ENCODE data around the gene LDLRAD3.
"Not testable (repeated sequence)": the region's sequence is repeated elsewhere in the genome, so short reads cannot be mapped to it uniquely, and the experiment has no call there.

LDLRAD3 gene

DNA sequence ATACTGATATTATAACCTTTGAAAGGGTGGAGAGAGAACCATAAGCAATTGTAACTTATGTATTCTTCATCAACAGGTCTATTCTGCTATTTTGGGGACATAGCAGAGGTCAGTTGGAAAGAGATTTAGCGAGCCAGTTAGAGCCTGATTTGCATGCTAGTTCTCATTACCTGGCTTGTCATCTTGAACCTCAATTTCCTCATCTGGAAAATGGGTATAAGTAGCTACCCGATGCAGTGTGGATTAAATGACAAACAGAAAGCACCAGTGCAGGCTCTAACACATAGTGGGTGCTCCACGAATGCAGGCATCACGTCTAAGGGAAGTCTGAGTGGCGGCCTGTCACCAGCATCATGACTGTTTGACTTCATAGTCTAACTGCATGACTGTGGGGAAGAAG lies 67.7 kb downstream of the LDLRAD3 start:
- Histone ChIP-seq H3K27me3 (ENCODE audit: insufficient read depth, low read length, poor library complexity, severe bottlenecking) (no peaks in the 10 kb centered on the region), H3K4me2 (ENCODE audit: low read depth, low read length, poor library complexity, severe bottlenecking) (no peak overlapping the region), H3K9me3 (ENCODE audit: insufficient read depth, low read depth, low read length) (no peaks in the 10 kb centered on the region), H3K4me1 (ENCODE audit: insufficient read depth, low read length, poor library complexity, severe bottlenecking) (no peaks in the 10 kb centered on the region), H3K79me2 (ENCODE audit: insufficient read depth, low read length) (no peaks in the 10 kb centered on the region), H2AFZ (ENCODE audit: low read length) (no peak overlapping the region), H3K9ac (ENCODE audit: low read depth, low read length, poor library complexity, severe bottlenecking) (no peak overlapping the region), H3K4me3 (ENCODE audit: low read length, poor library complexity, severe bottlenecking) (no peak overlapping the region), H3K36me3 (ENCODE audit: insufficient read depth, low read length) (no peaks in the 10 kb centered on the region), H3F3A (ENCODE audit: low read depth) (no peaks in the 10 kb centered on the region), H3K9me2 (replicated peaks; ENCODE audit: low read depth, low read length) (no peaks in the 10 kb centered on the region), H4K20me1 (ENCODE audit: insufficient read depth, low read length, poor library complexity, severe bottlenecking) (no peaks in the 10 kb centered on the region)
- no peak for TF ChIP-seq EZH2phosphoT487 (IDR thresholded peaks at IDR 0.05; ENCODE audit: borderline replicate concordance)
- TF ChIP-seq, protein P1, sequence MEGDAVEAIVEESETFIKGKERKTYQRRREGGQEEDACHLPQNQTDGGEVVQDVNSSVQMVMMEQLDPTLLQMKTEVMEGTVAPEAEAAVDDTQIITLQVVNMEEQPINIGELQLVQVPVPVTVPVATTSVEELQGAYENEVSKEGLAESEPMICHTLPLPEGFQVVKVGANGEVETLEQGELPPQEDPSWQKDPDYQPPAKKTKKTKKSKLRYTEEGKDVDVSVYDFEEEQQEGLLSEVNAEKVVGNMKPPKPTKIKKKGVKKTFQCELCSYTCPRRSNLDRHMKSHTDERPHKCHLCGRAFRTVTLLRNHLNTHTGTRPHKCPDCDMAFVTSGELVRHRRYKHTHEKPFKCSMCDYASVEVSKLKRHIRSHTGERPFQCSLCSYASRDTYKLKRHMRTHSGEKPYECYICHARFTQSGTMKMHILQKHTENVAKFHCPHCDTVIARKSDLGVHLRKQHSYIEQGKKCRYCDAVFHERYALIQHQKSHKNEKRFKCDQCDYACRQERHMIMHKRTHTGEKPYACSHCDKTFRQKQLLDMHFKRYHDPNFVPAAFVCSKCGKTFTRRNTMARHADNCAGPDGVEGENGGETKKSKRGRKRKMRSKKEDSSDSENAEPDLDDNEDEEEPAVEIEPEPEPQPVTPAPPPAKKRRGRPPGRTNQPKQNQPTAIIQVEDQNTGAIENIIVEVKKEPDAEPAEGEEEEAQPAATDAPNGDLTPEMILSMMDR (conservative IDR thresholded peaks at IDR 0.05; ENCODE audit: low read length) = no peak

DNA sequence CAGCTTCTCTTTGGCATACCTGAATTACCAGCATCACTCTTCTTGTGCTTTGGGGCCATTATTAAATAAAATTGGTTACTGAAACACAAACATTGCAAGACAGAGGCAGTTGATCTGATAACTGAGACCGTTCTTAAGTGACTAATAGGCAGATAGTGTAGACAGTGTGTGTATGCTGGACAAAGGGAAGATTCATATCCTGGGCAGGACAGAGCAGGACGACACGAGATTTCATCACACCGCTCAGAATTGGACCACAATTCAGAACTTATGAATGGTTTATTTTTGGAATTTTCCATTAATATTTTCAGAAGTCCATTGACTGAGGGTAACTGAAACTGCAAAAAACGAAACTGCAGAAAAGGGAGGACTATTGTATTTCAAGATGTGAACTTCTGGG lies 68.6 kb downstream of the LDLRAD3 start:
- Histone ChIP-seq H3K9me3 (ENCODE audit: insufficient read depth, low read depth, low read length) (no peaks in the 10 kb centered on the region), H2AFZ (ENCODE audit: low read length) (no peak overlapping the region), H3K27me3 (ENCODE audit: insufficient read depth, low read length, poor library complexity, severe bottlenecking) (no peaks in the 10 kb centered on the region), H3K4me1 (ENCODE audit: insufficient read depth, low read length, poor library complexity, severe bottlenecking) (no peaks in the 10 kb centered on the region), H3K4me2 (ENCODE audit: low read depth, low read length, poor library complexity, severe bottlenecking) (no peak overlapping the region), H3K36me3 (ENCODE audit: insufficient read depth, low read length) (no peaks in the 10 kb centered on the region), H4K20me1 (ENCODE audit: insufficient read depth, low read length, poor library complexity, severe bottlenecking) (no peaks in the 10 kb centered on the region), H3K9me2 (replicated peaks; ENCODE audit: low read depth, low read length) (no peaks in the 10 kb centered on the region), H3K4me3 (ENCODE audit: low read length, poor library complexity, severe bottlenecking) (no peak overlapping the region), H3K79me2 (ENCODE audit: insufficient read depth, low read length) (no peaks in the 10 kb centered on the region), H3K9ac (ENCODE audit: low read depth, low read length, poor library complexity, severe bottlenecking) (no peak overlapping the region), H3F3A (ENCODE audit: low read depth) (no peaks in the 10 kb centered on the region)
- TF ChIP-seq EZH2phosphoT487 (IDR thresholded peaks at IDR 0.05; ENCODE audit: borderline replicate concordance) = no peak
- TF ChIP-seq, protein P1 (conservative IDR thresholded peaks at IDR 0.05; ENCODE audit: low read length) = no peak

DNA sequence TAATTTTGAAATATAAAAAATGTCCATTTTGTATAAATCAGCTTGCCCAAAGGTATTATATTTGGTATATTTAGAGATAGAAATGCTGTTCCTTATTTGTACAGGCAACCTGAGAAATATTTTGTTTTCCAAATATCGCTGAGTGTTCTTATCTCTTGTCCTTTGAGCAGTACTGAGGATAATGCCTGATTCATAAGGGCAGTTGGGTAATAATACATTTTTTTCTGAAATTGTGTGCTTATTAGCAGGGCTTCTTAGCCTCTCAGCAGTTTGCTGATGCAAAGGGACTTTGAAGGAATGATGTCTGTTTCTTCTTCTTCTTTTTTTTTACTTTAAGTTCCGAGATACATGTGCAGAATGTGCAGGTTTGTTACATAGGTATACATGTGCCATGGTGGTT lies 69.1 kb downstream of the LDLRAD3 start:
- Histone ChIP-seq H3K79me2 (ENCODE audit: insufficient read depth, low read length) (no peaks in the 10 kb centered on the region), H3K36me3 (ENCODE audit: insufficient read depth, low read length) (no peaks in the 10 kb centered on the region), H3K27me3 (ENCODE audit: insufficient read depth, low read length, poor library complexity, severe bottlenecking) (no peaks in the 10 kb centered on the region), H3K4me1 (ENCODE audit: insufficient read depth, low read length, poor library complexity, severe bottlenecking) (no peaks in the 10 kb centered on the region), H4K20me1 (ENCODE audit: insufficient read depth, low read length, poor library complexity, severe bottlenecking) (no peaks in the 10 kb centered on the region), H2AFZ (ENCODE audit: low read length) (no peak overlapping the region), H3F3A (ENCODE audit: low read depth) (no peaks in the 10 kb centered on the region), H3K9me2 (replicated peaks; ENCODE audit: low read depth, low read length) (no peaks in the 10 kb centered on the region), H3K4me2 (ENCODE audit: low read depth, low read length, poor library complexity, severe bottlenecking) (no peak overlapping the region), H3K9me3 (ENCODE audit: insufficient read depth, low read depth, low read length) (no peaks in the 10 kb centered on the region), H3K4me3 (ENCODE audit: low read length, poor library complexity, severe bottlenecking) (no peak overlapping the region), H3K9ac (ENCODE audit: low read depth, low read length, poor library complexity, severe bottlenecking) (no peak overlapping the region)
- no peak for TF ChIP-seq EZH2phosphoT487 (IDR thresholded peaks at IDR 0.05; ENCODE audit: borderline replicate concordance)
- TF ChIP-seq, protein P1 (conservative IDR thresholded peaks at IDR 0.05; ENCODE audit: low read length) = no peak

DNA sequence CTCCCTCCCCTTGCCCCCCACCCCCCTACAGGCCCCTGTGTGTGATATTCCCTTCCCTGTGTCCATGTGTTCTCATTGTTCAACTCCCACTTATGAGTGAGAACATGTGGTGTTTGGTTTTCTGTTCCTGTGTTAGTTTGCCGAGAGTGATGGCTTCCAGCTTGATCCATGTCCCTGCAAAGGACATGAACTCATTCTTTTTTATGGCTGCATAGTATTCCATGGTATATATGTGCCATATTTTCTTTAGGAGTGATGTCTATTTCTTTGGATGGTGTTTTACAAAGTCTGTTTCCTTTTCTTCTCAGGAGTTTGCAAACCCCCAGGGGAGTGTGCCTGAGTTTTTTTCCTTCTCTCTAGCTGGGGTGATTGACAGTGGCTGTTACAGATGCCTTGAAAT lies 69.6 kb downstream of the LDLRAD3 start:
- not testable (repeated sequence) for H3K79me2 ChIP-seq (ENCODE audit: insufficient read depth, low read length); H3K9ac ChIP-seq (ENCODE audit: low read depth, low read length, poor library complexity, severe bottlenecking); H3K36me3 ChIP-seq (ENCODE audit: insufficient read depth, low read length); H3K4me2 ChIP-seq (ENCODE audit: low read depth, low read length, poor library complexity, severe bottlenecking); H3K4me1 ChIP-seq (ENCODE audit: insufficient read depth, low read length, poor library complexity, severe bottlenecking); H3K9me3 ChIP-seq (ENCODE audit: insufficient read depth, low read depth, low read length); H2AFZ ChIP-seq (ENCODE audit: low read length); H3F3A ChIP-seq (ENCODE audit: low read depth); H3K27me3 ChIP-seq (ENCODE audit: insufficient read depth, low read length, poor library complexity, severe bottlenecking); H3K9me2 ChIP-seq (replicated peaks; ENCODE audit: low read depth, low read length); H3K4me3 ChIP-seq (ENCODE audit: low read length, poor library complexity, severe bottlenecking); H4K20me1 ChIP-seq (ENCODE audit: insufficient read depth, low read length, poor library complexity, severe bottlenecking)

All from Loucy (cell line).